ENCODE data around the gene FAM110D. TPM values are rescaled to one million over a fixed set of nuclear protein-coding genes. Genes with fewer than 3 reads are reported as not detected.

Gene FAM110D
- total RNA-seq, 1 experiment from 2014 or later, result not detected

GRCh38 chr1:26197301-26197700 is 38.4 kb downstream of the FAM110D start:
- Histone ChIP-seq H3K4me2 (no peak overlapping the region), H4K20me1 (ENCODE audit: insufficient read depth) (no peaks in the 10 kb centered on the region), H3K27ac (no peak overlapping the region), H3K36me3 (ENCODE audit: low read depth) (no peaks in the 10 kb centered on the region), H3K79me2 (ENCODE audit: low read depth) (no peaks in the 10 kb centered on the region), H2AFZ (no peak overlapping the region), H3K4me1 (replicated peaks; ENCODE audit: insufficient read depth) (no peaks in the 10 kb centered on the region), H3K9me3 (ENCODE audit: insufficient read depth, low read depth) (no peaks in the 10 kb centered on the region), H3K4me3 (no peak overlapping the region), H3K27me3 (ENCODE audit: insufficient read depth, low read depth) (no peaks in the 10 kb centered on the region), H3F3A (ENCODE audit: insufficient read depth, low read depth) (no peaks in the 10 kb centered on the region), H3K9me2 (ENCODE audit: insufficient read depth) (no peaks in the 10 kb centered on the region)
- no peak for DNase-seq
- ChIA-PET CTCF (no interaction called here), POLR2A (ENCODE audit: unreplicated experiment) (no interaction called here)
- BruUV-seq (replicated peaks), result no TSS peak
- TF ChIP-seq CTCF (conservative IDR thresholded peaks at IDR 0.05), result no peak
- TF ChIP-seq EZH2 (IDR thresholded peaks at IDR 0.05; ENCODE audit: low read depth), result no peak
- intact Hi-C loops (cut with micrococcal nuclease; ENCODE audit: unreplicated experiment), result no loop called here

- Histone ChIP-seq H3K9me3 (ENCODE audit: insufficient read depth, low read depth) (no peaks in the 10 kb centered on the region), H3K9me2 (ENCODE audit: insufficient read depth) (no peaks in the 10 kb centered on the region), H3K36me3 (ENCODE audit: low read depth) (no peaks in the 10 kb centered on the region), H3K4me1 (replicated peaks; ENCODE audit: insufficient read depth) (no peaks in the 10 kb centered on the region), H4K20me1 (ENCODE audit: insufficient read depth) (no peaks in the 10 kb centered on the region), H3K4me2 (no peak overlapping the region), H3F3A (ENCODE audit: insufficient read depth, low read depth) (no peaks in the 10 kb centered on the region), H3K27ac (no peak overlapping the region), H3K27me3 (ENCODE audit: insufficient read depth, low read depth) (0 out of 2 replicates have a peak, but pooled peaks cover 3% of the 10 kb centered on the region), H3K4me3 (no peak overlapping the region), H2AFZ (no peak overlapping the region), H3K79me2 (ENCODE audit: low read depth) (no peaks in the 10 kb centered on the region)
- CTCF ChIA-PET, result no interaction called here
- intact Hi-C loops (cut with micrococcal nuclease; ENCODE audit: unreplicated experiment), result no loop called here
- POLR2A ChIA-PET (ENCODE audit: unreplicated experiment), result no interaction called here
- BruUV-seq (replicated peaks), result no TSS peak
- no peak for TF ChIP-seq CTCF (conservative IDR thresholded peaks at IDR 0.05)
- TF ChIP-seq EZH2 (IDR thresholded peaks at IDR 0.05; ENCODE audit: low read depth), result no peak
- no peak for DNase-seq
Observed at GRCh38 chr1:26197813-26198212, 38.9 kb downstream of the FAM110D start.

GRCh38 chr1:26200413-26200812 is 41.5 kb downstream of the FAM110D start:
- intact Hi-C loops (cut with micrococcal nuclease; ENCODE audit: unreplicated experiment), result no loop called here
- Histone ChIP-seq H3K9me3 (ENCODE audit: insufficient read depth, low read depth) (no peaks in the 10 kb centered on the region), H3F3A (ENCODE audit: insufficient read depth, low read depth) (no peaks in the 10 kb centered on the region), H3K79me2 (ENCODE audit: low read depth) (no peaks in the 10 kb centered on the region), H3K27ac (no peak overlapping the region), H2AFZ (no peak overlapping the region), H3K27me3 (ENCODE audit: insufficient read depth, low read depth) (peaks cover 12% of the 10 kb centered on the region; the same call in 1 of the 2 replicates), H3K4me1 (replicated peaks; ENCODE audit: insufficient read depth) (no peaks in the 10 kb centered on the region), H3K4me2 (no peak overlapping the region), H4K20me1 (ENCODE audit: insufficient read depth) (no peaks in the 10 kb centered on the region), H3K9me2 (ENCODE audit: insufficient read depth) (no peaks in the 10 kb centered on the region; the same call in 1 of the 2 replicates), H3K4me3 (no peak overlapping the region), H3K36me3 (ENCODE audit: low read depth) (no peaks in the 10 kb centered on the region)
- TF ChIP-seq EZH2 (IDR thresholded peaks at IDR 0.05; ENCODE audit: low read depth) (no peak), CTCF (conservative IDR thresholded peaks at IDR 0.05) (no peak)
- ChIA-PET POLR2A (ENCODE audit: unreplicated experiment) (interaction anchor here (0.6 kb wide), 1 partner anchor 30 kb away, joined by 3 read pairs; no protein-coding TSS in a partner anchor), CTCF (no interaction called here)
- no peak for DNase-seq
- BruUV-seq (replicated peaks), result no TSS peak
